GM21367 (cell line): ENCODE data around the gene SGCA.

ENCODE experiments used
- ATAC-seq: cut with Tn5 transposase; IDR thresholded peaks from one replicate; pipeline ENCODE4 v1.9.1; 2021; ENCODE audit not compliant: unreplicated experiment

The SGCA gene

GRCh38 chr17:50149091-50149416 is 16.8 kb upstream of the SGCA start:
- no peak for ATAC-seq

GRCh38 chr17:50149417-50150353 is 16.1 kb upstream of the SGCA start:
- no peak for ATAC-seq

- no peak for ATAC-seq
Measured at GRCh38 chr17:50150354-50151040, 15.3 kb upstream of the SGCA start, which contains the start of gene PPP1R9B. Gene PPP1R9B, minus strand, starts transcription at chr17:50150677. Its CDS starts 164 bp downstream, at chr17:50150513.

GRCh38 chr17:50151041-50151936 is 14.5 kb upstream of the SGCA start:
- peak; percentile 26 for ATAC-seq

- ATAC-seq: peak; percentile 24
Measured at GRCh38 chr17:50151937-50152547, 13.8 kb upstream of the SGCA start.

GRCh38 chr17:50152736-50153135 is 13.1 kb upstream of the SGCA start:
- ATAC-seq: no peak

- no peak for ATAC-seq
Measured at GRCh38 chr17:50153650-50154575, 11.9 kb upstream of the SGCA start.

- no peak for ATAC-seq
Measured at GRCh38 chr17:50154604-50155003, 11.2 kb upstream of the SGCA start.

GRCh38 chr17:50155115-50155819 is 10.5 kb upstream of the SGCA start:
- no peak for ATAC-seq

- ATAC-seq: no peak
Measured at GRCh38 chr17:50157891-50158290, 7.9 kb upstream of the SGCA start.

DNA sequence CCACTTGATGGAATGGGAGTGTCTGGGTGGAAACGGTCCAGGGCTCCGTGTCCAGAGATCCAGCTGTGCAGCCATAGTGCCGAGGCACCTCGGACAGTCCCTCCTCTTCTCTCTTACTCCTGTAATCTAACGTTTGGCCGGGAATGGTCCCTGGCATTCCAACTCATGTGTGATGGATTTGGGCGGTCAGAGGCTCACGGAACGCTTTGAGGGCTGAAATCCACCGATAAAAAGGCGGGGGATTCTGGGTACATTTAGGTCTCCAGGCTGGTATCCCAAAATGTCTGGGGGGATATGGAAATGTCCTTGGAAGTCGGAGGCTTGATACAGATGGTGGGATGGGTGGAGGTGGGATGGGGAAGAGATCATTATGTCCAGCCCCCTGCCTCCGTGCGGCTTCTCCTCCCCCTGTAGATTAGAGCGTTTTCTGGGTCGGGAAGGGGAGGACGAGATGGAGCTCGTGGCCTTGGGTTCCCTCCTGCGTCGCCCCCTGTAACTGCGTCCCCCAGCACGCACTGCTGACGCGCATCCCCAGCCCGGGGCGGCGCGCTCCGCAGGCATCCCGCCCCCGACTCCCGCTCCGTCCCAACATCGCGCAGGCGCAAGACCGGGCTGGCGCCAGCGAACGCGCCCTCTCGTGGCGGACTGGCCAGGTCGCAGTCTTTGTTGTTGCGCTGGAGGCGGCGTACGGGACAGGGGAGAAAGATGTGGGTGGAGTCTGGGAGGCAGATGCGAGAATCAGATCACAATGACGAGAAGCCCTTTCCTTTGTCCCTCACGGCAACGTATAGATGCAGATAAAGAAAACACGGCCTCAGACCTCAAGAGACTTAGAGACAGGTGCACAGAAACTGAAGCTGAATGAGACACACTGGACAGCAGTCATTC is 4.5 kb upstream of the SGCA start:
- ATAC-seq: peak; percentile 67

DNA sequence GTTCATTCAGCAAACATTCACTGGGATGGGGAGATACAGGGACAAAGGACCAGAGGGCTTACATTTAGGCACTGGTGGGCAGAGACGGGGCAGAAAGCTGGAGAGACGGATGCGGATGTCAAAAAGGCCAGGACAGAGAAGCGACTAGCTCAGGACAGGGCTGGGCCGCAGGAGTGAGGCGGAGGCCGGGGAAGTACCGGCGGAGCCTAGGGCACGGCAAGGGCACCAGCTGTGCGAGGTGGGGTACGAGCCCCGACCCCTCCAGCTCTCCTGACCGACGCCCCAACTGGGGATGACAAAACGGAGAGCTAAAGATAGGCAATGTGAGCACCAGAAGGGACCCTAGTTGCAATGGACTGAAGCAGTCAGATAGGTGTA is 3.9 kb upstream of the SGCA start:
- no peak for ATAC-seq

- no peak for ATAC-seq
Measured at GRCh38 chr17:50162466-50163254, 3.1 kb upstream of the SGCA start.

DNA sequence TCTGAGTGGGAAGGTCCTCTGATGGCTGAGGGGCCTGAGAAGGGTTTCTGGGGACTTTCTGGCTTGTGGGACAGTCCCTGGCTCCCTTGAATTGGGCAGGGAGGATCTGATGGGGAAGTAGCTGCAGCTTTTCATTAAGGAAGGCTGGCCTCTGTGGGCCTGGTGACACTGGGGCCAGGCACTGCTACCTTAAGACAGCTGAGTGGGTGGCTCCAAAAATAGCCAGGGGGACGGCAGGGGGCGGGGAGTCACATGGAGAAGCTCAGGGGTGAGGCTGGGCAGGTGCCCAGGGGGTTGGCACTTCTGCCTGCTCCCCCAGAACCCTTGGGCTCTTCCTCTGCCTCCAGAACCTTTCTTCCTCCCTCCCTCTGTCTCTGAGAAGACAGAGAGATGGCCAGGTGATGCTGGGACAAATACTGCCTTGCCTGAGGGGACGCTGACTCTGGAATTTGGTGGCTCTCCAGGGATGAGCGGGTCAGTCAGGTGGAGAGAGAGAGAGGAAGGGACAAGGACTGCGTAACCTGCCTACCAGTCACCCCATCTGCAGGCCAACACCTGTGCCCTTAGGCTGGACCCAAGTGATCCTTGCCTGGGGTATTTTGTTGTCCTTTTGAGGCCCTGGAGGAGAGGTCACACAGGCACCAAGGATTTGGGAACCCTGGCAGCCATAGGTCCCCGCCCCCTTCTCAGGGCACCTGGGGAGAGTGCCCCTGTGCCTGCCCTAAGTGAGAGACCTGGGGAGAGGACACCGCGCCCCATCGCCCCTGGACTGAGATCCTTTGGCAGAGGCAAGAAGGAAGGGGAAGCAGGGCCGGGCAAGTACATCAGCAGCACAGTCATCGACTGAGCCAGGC is 1.7 kb upstream of the SGCA start:
- ATAC-seq: no peak

- no peak for ATAC-seq
Measured at GRCh38 chr17:50164697-50164988, 1.2 kb upstream of the SGCA start.

- no peak for ATAC-seq
Measured at GRCh38 chr17:50165066-50165465, 739 bp upstream of the SGCA start.

DNA sequence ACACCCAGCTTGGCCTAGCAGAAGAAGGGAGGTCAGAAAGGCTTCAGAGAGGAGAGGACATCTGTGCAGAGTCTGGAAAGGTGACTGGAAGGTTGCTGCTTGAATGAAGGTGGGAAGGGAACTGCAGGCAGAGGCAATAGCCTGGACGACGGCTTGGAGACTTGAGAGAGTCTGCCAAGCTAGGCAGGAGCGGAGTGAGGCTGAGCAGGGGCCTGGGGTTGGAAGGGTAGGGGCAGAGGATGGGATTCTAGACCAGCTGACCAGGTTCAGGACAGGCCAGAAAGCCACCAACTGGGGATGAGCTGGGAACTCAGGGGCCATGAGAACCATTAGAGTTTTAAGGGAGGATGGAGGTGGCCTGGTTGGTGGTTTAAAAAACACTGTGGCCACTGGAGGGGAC is 339 bp upstream of the SGCA start:
- ATAC-seq: no peak
